NCI-H1436 treated with DMSO at 0.1 percent for 48 hours (cell line): ENCODE data around the gene PIM3.
"Not testable (repeated sequence)": the region's sequence is repeated elsewhere in the genome, so short reads cannot be mapped to it uniquely, and the experiment has no call there.

ENCODE experiments used
- DNase-seq: peaks from one replicate; lab custom pipeline; 2025; lab: John Stamatoyannopoulos, UW

Gene PIM3

GRCh38 chr22:49983148-49984042 lies 22.8 kb downstream of the PIM3 start:
- DNase-seq, result no peak

GRCh38 chr22:49986325-49986724 lies 25.8 kb downstream of the PIM3 start:
- DNase-seq, result no peak

- not testable (repeated sequence) for DNase-seq
These were observed 29.3 kb downstream of the PIM3 start for GRCh38 chr22:49989826-49990225.

DNA sequence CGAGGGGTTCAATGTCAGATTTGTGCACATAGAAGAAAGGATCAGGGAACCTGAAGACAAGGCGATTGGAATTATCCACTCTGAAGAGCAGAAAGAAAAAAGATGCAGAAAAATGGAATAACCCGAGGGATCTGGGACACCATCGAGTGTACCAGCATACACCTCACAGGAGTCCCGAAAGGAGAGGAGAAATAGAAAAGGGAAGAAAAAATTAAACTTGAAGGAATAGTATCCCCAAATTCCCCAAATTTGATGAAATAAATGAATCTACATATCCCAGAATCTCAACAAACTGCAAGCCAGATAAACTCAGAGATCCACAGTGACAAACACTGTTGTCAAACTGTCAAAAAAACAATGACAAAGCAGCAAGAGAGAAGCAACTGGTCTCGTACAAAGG lies 30.6 kb downstream of the PIM3 start:
- no peak for DNase-seq

GRCh38 chr22:49991907-49992533 lies 31.4 kb downstream of the PIM3 start:
- DNase-seq, result no peak

GRCh38 chr22:49992921-49993648 lies 32.5 kb downstream of the PIM3 start:
- DNase-seq, result no peak

DNA sequence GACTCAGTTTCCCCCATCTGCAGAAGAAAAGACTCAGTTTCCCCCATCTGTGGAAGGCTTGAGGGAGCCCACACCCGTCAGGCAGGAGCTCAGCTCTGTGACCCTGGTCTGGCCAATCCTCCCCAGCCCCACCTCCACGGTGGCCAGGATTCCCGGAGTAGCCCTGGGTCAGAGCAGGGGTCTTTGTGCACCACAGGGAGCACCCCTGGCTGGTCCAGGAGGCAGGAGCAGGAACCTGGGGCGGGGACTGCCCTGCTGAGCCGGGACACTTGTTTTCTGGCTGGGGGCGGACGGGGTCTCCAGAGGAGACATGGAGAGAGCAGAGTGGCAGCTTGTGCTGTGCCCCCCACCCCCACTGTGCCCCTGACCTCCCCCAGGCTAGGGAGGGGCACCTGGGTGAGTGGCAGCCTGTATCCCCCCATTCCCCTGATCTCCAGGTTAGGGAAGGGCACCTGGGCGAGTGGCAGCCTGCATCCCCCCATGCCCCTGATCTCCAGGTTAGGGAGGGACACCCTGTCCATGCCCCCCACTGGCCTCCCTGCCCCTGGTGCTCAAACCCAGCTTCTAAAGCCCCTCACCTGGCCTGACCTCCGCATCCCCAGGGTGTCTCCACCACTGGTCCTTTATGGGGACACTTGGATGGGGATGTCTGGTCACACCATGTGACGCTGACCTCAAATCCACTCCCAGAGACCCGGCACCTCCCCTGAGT lies 33.2 kb downstream of the PIM3 start:
- DNase-seq, result no peak

GRCh38 chr22:49994361-49995040 lies 33.9 kb downstream of the PIM3 start:
- DNase-seq, result no peak

DNA sequence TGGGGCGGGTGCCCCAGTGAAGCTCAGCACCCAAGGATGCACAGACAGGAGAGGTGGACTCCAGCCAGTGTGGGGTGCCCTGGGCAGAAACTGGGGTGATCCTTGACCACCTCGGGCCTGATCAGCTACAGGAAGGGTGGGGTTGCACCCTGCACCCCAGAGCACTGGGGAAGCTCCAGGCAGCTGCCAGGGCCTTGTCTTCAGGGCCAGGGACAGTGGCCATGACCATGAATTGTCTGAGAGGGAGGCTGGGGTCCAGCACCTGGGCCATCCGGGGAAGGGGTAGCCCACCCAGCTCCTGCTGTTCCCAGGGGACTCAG lies 34.4 kb downstream of the PIM3 start:
- DNase-seq, result no peak

GRCh38 chr22:49995361-49996118 lies 35.0 kb downstream of the PIM3 start:
- no peak for DNase-seq

DNA sequence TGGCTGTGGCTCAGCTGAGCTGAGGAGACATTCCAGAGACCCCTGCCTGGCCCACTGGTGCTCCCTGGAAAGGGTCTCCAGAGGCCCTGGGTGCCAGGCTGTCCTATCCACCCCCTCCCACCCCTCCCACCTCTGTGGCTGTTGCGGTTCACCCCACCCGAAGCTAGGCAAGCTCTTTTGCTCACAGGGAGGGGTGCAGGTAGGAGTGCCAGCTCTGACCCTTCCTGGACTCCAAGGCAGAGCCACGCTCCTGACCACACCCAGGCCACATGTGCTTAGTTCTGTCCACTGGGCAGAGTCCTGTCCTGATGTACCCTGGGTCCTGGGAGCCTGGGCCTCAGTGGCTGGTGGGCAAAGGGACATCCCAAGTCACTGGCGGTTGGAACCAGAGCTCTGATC lies 35.5 kb downstream of the PIM3 start:
- no peak for DNase-seq

DNA sequence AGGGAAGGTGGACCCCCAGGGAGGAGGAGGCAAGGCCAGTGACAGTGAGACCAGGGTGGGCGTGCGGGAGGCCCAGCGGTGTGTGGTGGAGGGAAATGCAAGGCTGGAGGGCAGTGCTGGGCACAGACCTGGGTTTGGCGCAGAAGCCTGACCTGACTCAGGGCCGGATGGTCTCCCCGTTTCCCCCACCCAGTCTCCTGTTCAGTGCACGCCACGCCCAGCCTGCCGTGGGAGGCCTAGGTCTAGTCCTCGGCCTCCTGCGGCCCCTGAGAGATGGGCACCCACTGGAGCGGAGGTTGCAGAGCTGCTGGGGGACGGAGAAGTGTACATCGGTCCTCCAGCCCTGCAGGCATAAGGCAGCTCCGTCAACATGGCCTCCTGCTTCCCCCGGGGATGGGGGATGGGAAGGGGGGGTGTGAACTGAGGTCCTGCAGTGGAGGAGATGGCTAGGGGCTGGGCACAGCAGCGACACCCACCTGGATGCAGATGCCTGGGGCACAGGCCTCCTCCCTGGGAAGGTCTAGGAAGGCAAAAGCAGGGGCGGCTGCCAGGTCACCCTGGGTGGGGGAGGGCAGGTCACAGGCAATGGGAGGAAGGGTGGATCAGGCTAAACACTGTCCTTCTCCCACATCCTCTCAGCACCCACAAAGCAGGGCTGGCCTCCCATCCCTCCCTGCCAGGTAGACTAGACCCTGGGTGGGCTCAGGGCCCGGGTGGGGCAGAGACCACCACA lies 36.1 kb downstream of the PIM3 start:
- DNase-seq, result no peak

GRCh38 chr22:49997251-49997599 lies 36.7 kb downstream of the PIM3 start:
- no peak for DNase-seq

- no peak for DNase-seq
These were observed 37.6 kb downstream of the PIM3 start for GRCh38 chr22:49997932-49998717.

GRCh38 chr22:49998718-49999062 lies 38.1 kb downstream of the PIM3 start:
- no peak for DNase-seq

DNA sequence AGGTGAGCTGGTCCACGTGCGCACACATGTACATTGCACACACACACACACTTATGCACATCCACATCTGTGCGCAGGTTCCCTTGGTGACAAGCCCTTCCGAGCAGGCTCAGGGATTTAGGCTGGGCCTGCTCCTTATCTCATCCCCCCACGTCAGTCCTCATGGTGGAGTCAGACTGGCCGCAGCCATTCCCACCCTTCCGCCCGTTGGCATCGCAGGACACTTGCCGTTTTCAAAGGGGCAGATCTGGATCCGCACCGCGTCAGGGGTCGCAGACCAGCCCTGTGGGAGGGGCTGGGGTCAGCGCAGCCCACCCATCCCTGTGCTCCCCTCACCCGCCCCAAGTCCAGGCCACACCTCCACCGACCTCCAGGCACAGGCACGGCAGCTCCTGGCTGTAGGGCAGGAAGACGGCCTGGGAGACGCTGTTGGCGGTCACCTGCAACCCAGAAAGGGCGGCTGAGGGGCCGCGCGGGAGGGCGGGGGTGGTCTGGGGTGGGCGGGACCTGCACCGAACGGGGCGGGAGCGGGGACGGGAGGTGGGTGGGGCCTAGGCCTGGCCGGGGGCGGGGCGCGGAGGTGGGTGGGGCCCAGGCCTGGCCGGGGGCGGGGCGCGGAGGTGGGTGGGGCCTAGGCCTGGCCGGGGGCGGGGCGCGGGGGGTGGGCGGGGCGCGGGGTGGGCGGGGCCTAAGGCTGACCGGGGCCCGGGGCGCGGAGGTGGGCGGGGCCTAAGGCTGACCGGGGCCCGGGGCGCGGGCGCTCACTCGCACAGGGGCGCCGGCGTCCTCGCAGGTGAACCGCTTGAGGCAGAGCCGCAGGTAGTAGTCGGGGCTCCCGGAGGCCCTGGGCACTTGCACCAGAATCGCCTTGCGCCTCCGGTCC lies 38.7 kb downstream of the PIM3 start:
- no peak for DNase-seq

- no peak for DNase-seq
These were observed 39.5 kb downstream of the PIM3 start for GRCh38 chr22:49999946-50000586.
